AG04449 (cell line): Measurements from ENCODE around the gene AGBL4.

Source experiments
- CTCF ChIA-PET: fragments of 350-600 bp; formaldehyde crosslinking; extraction: SDS; loops from one replicate; lab custom pipeline; 2021; ENCODE audit warnings: antibody characterized with exemption; lab: Yijun Ruan, JAX
- POLR2A ChIA-PET: fragments of 400-600, 350-600 bp; formaldehyde crosslinking; extraction: SDS; loops from one replicate; lab custom pipeline; 2020; ENCODE audit warnings: antibody characterized with exemption, inconsistent platforms; lab: Yijun Ruan, JAX
- DNase-seq: peaks from one replicate; pipeline ENCODE4 v3.0.0-alpha.2; 2010; ENCODE audit warnings: low read depth, low spot score
- H3K4me3 ChIP-seq: 2 replicates; pipeline ENCODE4 v1.5.1; 2011; ENCODE audit warnings: low read depth, mild to moderate bottlenecking, control low read depth, low read length
- TF ChIP-seq, protein P1 (sequence below): IDR thresholded peaks from one replicate; pipeline ENCODE4 v1.5.1; 2011; ENCODE audit warnings: mild to moderate bottlenecking, moderate library complexity, low read length, control low read depth, inconsistent platforms; ENCODE audit not compliant: insufficient read depth; ENCODE audit errors: missing control alignments

AGBL4 gene

DNA sequence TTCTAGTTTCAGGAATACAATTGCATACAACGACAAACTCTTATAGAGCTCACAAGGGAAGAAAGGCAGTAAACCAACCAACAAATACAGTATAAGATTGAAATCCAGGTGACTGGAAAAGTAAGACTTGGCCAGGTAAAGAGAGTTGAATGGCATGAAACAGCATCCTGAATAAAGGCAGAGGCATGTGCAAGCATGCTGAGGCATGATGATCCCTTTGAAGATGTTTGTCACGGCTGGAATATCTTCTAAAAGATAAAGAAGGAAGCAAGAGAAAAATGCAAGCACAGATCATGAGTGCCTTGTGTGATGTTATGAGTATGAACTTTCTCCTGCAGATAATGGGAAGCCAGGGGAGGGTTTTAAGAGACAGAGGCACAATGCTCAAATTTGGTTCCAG, 1468.5 kb downstream of the AGBL4 start:
- H3K4me3 ChIP-seq: no peak overlapping the region
- CTCF ChIA-PET: no interaction called here
- TF ChIP-seq, protein P1, sequence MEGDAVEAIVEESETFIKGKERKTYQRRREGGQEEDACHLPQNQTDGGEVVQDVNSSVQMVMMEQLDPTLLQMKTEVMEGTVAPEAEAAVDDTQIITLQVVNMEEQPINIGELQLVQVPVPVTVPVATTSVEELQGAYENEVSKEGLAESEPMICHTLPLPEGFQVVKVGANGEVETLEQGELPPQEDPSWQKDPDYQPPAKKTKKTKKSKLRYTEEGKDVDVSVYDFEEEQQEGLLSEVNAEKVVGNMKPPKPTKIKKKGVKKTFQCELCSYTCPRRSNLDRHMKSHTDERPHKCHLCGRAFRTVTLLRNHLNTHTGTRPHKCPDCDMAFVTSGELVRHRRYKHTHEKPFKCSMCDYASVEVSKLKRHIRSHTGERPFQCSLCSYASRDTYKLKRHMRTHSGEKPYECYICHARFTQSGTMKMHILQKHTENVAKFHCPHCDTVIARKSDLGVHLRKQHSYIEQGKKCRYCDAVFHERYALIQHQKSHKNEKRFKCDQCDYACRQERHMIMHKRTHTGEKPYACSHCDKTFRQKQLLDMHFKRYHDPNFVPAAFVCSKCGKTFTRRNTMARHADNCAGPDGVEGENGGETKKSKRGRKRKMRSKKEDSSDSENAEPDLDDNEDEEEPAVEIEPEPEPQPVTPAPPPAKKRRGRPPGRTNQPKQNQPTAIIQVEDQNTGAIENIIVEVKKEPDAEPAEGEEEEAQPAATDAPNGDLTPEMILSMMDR: no peak
- no peak for DNase-seq
- POLR2A ChIA-PET: no interaction called here

DNA sequence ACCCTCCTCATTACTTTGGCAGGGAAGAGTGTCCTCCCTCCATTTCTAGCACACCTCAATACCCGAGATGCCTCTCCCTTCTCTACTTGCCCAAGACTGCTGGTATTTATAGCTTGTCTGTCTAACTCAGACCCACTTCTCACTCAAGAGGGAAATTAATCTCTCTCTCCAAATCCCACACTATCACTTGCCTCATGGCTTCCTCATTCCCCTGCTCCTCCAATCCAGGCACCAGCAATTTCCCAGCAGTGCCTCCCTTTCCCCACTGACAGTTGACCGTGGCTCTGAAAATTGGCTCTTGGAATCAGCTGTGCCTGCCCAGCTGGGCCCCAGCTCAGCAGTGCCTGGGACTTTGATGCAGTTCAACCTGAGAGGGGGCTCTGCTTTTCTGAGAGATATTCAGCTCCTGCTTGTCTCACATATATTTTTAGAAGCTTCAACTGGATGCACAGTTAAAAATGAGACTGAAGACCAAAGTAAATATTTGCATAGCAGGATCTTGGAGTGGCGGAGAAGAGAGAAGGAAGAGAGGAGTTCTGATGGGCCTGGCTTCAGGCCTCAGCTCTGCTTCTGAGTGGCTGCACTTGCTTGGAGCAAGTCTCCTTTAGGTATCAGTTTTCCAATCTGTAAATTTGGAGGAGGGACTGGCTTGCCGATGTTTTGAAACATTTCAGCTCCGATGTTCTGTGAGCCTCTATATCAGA, 1470.7 kb downstream of the AGBL4 start:
- POLR2A ChIA-PET: no interaction called here
- DNase-seq: no peak
- TF ChIP-seq, protein P1: no peak
- no peak overlapping the region for H3K4me3 ChIP-seq
- CTCF ChIA-PET: no interaction called here

DNA sequence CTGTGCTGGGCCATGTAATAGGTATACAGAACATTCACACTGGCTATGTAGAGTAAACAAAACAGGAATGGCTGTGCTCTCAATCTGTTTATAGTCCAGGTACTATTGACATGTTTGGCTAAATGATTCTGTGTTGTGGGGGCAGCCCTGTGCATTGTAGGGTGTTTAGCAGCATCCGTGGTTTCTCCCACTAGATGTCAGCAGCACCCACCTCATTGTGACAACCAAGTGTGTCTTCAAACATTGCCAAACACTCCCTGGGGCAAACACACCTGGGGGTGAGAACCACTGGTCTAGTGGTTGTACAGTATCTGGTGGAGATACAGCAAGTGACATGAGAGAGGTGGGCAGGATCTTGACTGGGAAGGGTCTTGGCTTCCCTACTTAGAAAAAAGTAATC, 1471.3 kb downstream of the AGBL4 start:
- CTCF ChIA-PET: no interaction called here
- POLR2A ChIA-PET: no interaction called here
- no peak for DNase-seq
- no peak overlapping the region for H3K4me3 ChIP-seq
- TF ChIP-seq, protein P1: no peak

DNA sequence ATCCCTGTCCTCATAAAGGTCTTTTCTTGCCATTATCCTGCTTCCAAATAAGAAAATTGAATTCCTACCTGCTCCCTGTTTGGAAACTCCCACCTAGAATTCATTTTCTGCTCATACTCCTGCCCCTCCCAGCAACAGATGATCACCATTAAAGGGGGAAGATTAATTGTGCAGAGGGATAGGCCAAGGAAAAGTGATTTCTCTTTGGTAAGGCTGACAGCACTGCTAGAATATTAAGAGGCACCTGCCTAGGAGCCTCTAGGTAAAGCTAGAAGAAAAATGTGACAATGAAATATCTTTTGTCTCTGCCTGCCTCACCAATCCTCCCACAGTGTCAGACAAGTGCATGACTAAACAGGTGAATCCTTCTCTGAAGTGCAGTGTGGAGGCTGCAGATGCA, 1474.8 kb downstream of the AGBL4 start:
- no peak overlapping the region for H3K4me3 ChIP-seq
- CTCF ChIA-PET: no interaction called here
- DNase-seq: no peak
- POLR2A ChIA-PET: no interaction called here
- TF ChIP-seq, protein P1: no peak

DNA sequence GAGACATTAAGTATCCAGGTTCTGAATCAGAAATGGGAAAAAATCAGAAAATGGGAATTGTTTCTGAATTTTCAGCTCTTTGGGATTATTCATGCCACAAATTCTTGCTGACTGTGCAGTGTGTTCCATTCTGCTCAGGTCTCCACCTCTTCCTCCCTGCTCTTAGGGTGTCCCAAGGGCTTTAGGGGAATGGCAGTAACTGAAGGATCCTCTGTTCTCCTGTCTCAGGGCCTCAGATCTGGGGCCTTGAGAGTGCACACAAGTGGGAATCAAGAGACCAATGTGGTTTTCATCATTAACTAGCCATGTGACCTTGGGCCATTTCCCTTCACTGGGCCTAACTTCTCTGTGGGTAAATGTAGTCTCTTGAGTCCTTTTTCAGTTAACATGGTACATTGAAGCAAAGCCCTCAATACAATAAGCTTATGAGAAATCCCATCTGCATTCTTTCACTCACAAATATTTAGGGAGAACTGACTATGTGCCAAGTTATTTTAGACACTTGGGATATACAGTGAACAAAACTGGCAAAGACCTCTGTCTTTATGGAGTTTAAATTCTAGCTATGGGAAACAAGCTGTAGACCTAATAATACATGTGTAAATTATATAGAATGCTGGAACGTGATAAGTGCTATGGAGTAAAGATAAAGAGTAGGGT, 1476.1 kb downstream of the AGBL4 start:
- ChIA-PET POLR2A (no interaction called here), CTCF (no interaction called here)
- no peak overlapping the region for H3K4me3 ChIP-seq
- TF ChIP-seq, protein P1: no peak
- no peak for DNase-seq

DNA sequence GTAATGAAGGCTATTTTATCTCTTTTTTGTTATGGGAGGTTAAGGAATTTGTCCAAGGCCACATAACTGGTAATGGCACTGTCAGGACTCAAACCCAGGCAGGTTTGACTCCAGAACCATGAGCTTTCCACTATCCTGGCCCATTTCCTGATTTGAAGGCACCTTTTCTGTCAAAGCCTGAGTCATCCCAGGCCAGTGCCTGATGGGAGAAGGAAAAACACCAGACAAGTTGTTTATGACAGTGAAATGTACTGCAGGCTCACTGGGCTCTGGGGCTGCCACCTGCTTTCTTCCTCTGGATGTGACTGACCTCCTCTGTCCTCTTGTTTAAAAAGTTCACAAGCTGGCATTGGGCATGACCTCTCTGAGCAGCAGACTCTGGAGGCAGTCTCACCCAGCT, 1479.9 kb downstream of the AGBL4 start:
- ChIA-PET CTCF (no interaction called here), POLR2A (no interaction called here)
- no peak for DNase-seq
- H3K4me3 ChIP-seq: no peak overlapping the region
- TF ChIP-seq, protein P1: no peak
